HG03565 (cell line): Measurements from ENCODE around the gene EFCAB5.
"Not testable (repeated sequence)": the region's sequence is repeated elsewhere in the genome, so short reads cannot be mapped to it uniquely, and the experiment has no call there.

ENCODE experiments used
- ATAC-seq: cut with Tn5 transposase; IDR thresholded peaks from one replicate; pipeline ENCODE4 v1.9.1; 2021; ENCODE audit warnings: mild to moderate bottlenecking, moderate library complexity; ENCODE audit not compliant: unreplicated experiment

EFCAB5 gene

GRCh38 chr17:29933379-29933778, 8.1 kb upstream of the EFCAB5 start:
- no peak for ATAC-seq

- ATAC-seq = not testable (repeated sequence)
Observed at GRCh38 chr17:29935909-29936308, 5.5 kb upstream of the EFCAB5 start.

- no peak for ATAC-seq
Observed at GRCh38 chr17:29936724-29937123, 4.7 kb upstream of the EFCAB5 start.

GRCh38 chr17:29945281-29945680, 3.8 kb downstream of the EFCAB5 start:
- ATAC-seq = no peak

- ATAC-seq = no peak
Observed at GRCh38 chr17:29948448-29949215, 7.2 kb downstream of the EFCAB5 start.

- ATAC-seq = no peak
Observed at GRCh38 chr17:29949696-29950095, 8.3 kb downstream of the EFCAB5 start.

GRCh38 chr17:29954405-29954804, 13.0 kb downstream of the EFCAB5 start:
- no peak for ATAC-seq

- ATAC-seq = no peak
Observed at GRCh38 chr17:29956225-29956624, 14.8 kb downstream of the EFCAB5 start.

GRCh38 chr17:29957488-29957887, 16.1 kb downstream of the EFCAB5 start:
- ATAC-seq = not testable (repeated sequence)

GRCh38 chr17:29958947-29959657, 17.7 kb downstream of the EFCAB5 start:
- ATAC-seq = no peak

- ATAC-seq = no peak
Observed at GRCh38 chr17:29959658-29960337, 18.4 kb downstream of the EFCAB5 start.

- ATAC-seq = no peak
Observed at GRCh38 chr17:29962656-29963055, 21.2 kb downstream of the EFCAB5 start.

GRCh38 chr17:29968271-29968670, 26.8 kb downstream of the EFCAB5 start:
- no peak for ATAC-seq

- no peak for ATAC-seq
Observed at GRCh38 chr17:29972277-29972676, 30.8 kb downstream of the EFCAB5 start.

GRCh38 chr17:29973005-29973404, 31.6 kb downstream of the EFCAB5 start:
- ATAC-seq = no peak

GRCh38 chr17:29977836-29978235, 36.4 kb downstream of the EFCAB5 start:
- no peak for ATAC-seq

GRCh38 chr17:29980261-29980660, 38.8 kb downstream of the EFCAB5 start:
- no peak for ATAC-seq

GRCh38 chr17:29982991-29983653, 41.7 kb downstream of the EFCAB5 start:
- no peak for ATAC-seq

GRCh38 chr17:29996458-29996857, 55.0 kb downstream of the EFCAB5 start:
- no peak for ATAC-seq

GRCh38 chr17:30000001-30000754, 58.7 kb downstream of the EFCAB5 start:
- ATAC-seq = no peak
